ENCODE results near the gene SMS.
A peak's percentile ranks its signal among the peaks of the same experiment; 100 is the strongest.

The SMS gene

GRCh38 chrX:21998037-21998436 lies 57.5 kb downstream of the SMS start:
- peak overlapping the region; percentile 64 to 92 (median 81); a peak in 20 of 22 replicates for H3K27ac ChIP-seq
- H3K36me3 ChIP-seq = peaks cover 0 to 18% (median 7%) of the 10 kb centered on the region in 11 experiments; a peak in 12 of 22 replicates
- H4K20me1 ChIP-seq = no peaks in the 10 kb centered on the region
- peaks cover 5 to 40% (median 16%) of the 10 kb centered on the region in 11 experiments; a peak in 16 of 22 replicates for H3K9me3 ChIP-seq (replicated peaks in 1 of 11)
- 0 out of 20 replicates have a peak overlapping the region, but pooled peaks of 1 of the 10 experiments have one; percentile 43 for H3K4me3 ChIP-seq
- H3K4me2 ChIP-seq = peak overlapping the region in 7 of 11 experiments; percentile 30 to 78 (median 65); a peak in 11 of 22 replicates
- no peak for TF ChIP-seq Cebpa-rat (IDR thresholded peaks at IDR 0.05)
- no peaks in the 10 kb centered on the region for H3K27me3 ChIP-seq
- peak overlapping the region in 3 of 11 experiments; percentile 62 to 70 (median 69); a peak in 5 of 22 replicates for H3K9ac ChIP-seq
- H3K4me1 ChIP-seq = peaks cover 0 to 58% (median 36%) of the 10 kb centered on the region in 10 experiments; a peak in 15 of 20 replicates

DNA sequence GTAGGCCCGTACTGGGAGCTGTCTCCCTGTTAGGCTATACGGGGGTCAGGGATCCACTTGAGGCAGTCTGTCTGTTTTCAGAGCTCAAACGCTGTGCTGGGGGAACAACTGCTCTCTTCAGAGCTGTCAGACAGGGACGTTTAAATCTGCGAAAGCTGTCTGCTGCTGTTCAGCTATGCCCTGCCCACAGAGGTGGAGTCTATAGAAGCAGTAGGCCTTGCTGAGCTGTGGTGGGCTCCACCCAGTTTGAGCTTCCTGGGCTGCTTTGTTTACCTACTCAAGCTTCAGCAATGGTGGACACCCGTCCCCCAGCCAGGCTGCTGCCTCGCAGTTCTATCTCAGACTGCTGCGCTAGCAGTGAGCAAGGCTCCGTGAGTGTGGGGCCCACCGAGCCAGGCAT lies 64.4 kb downstream of the SMS start:
- Histone ChIP-seq H4K20me1 (no peaks in the 10 kb centered on the region), H3K4me3 (no peak overlapping the region), H3K9ac (no peak overlapping the region), H3K4me1 (no peaks in the 10 kb centered on the region), H3K36me3 (peaks cover 0 to 25% (median 11%) of the 10 kb centered on the region in 11 experiments; a peak in 11 of 22 replicates), H3K4me2 (no peak overlapping the region), H3K9me3 (replicated peaks in 1 of 11) (peaks cover 12 to 46% (median 22%) of the 10 kb centered on the region in 11 experiments; a peak in 20 of 22 replicates), H3K27ac (no peak overlapping the region), H3K27me3 (no peaks in the 10 kb centered on the region)
- no peak for TF ChIP-seq Cebpa-rat (IDR thresholded peaks at IDR 0.05)

GRCh38 chrX:22012051-22012450 lies 71.5 kb downstream of the SMS start:
- no peak overlapping the region for H3K4me2 ChIP-seq

DNA sequence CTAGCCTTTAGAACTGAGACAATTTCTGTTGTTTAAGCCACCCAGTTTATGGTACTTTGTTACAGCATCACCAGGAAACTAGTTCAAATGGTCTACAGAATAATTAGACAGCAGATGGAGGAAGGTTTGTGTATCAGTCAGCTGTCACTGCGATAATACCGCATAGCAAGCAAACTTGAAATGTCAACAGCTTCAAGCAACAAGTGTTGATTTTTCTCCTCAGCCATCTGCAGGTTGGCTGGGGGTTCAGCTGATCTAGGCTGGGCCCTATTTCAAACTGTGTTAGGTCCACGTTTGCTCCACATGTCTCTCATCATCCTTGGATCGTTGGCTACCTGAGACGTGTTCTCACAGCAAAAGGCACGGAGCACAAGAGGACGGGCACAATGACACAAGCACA lies 72.4 kb downstream of the SMS start:
- Histone ChIP-seq H3K9ac (no peak overlapping the region), H3K27ac (no peak overlapping the region), H3K4me1 (peaks cover 0 to 9% (median 4%) of the 10 kb centered on the region in 10 experiments; a peak in 10 of 20 replicates), H3K4me3 (no peak overlapping the region), H3K27me3 (no peaks in the 10 kb centered on the region), H3K4me2 (no peak overlapping the region), H3K9me3 (replicated peaks in 1 of 11) (peaks cover 8 to 23% (median 18%) of the 10 kb centered on the region in 11 experiments; a peak in 20 of 22 replicates), H3K36me3 (no peaks in the 10 kb centered on the region), H4K20me1 (no peaks in the 10 kb centered on the region)
- TF ChIP-seq Cebpa-rat (IDR thresholded peaks at IDR 0.05) = no peak

More at GRCh38 chrX:22012051-22012450, 71.5 kb downstream of the SMS start:
- Histone ChIP-seq H3K27ac (no peak overlapping the region), H3K36me3 (no peaks in the 10 kb centered on the region), H3K27me3 (no peaks in the 10 kb centered on the region), H3K9ac (no peak overlapping the region), H3K4me3 (no peak overlapping the region), H3K4me1 (peaks cover 0 to 9% (median 4%) of the 10 kb centered on the region in 10 experiments; a peak in 10 of 20 replicates), H3K9me3 (replicated peaks in 1 of 11) (peaks cover 8 to 24% (median 19%) of the 10 kb centered on the region in 11 experiments; a peak in 20 of 22 replicates), H4K20me1 (no peaks in the 10 kb centered on the region)
- no peak for TF ChIP-seq Cebpa-rat (IDR thresholded peaks at IDR 0.05)

DNA sequence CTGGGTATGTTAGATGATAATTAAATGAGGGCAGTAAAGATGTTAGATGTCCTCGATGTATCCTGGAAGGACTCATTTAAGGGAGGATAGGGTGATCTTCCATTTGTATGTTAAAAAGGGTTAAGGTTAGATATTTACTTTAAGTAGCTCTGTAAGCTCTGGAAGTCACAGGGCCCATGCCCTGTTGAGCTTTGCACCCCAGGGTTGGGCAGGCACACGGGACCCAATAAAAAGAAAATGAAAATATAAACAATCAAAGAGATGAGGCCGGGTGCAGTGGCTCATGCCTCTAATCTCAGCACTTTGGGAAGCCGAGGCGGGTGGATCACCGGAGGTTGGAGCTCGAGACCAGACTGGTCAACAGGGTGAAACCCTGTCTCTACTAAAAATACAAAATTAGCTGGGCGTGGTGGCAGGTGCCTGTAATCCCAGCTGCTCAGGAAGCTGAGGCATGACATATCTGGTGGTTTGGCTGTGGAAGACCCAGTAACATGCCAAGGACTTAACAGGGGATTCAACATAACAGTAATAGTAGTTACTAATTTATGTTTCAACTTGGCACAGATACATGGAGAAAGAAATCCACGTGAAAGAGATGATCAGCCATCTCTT lies 74.7 kb downstream of the SMS start:
- no peak overlapping the region for H3K27ac ChIP-seq
- H3K9me3 ChIP-seq (replicated peaks in 1 of 11) = no peaks in the 10 kb centered on the region
- H3K4me1 ChIP-seq = peaks cover 0 to 9% (median 4%) of the 10 kb centered on the region in 10 experiments; a peak in 10 of 20 replicates
- H3K27me3 ChIP-seq = no peaks in the 10 kb centered on the region
- no peak overlapping the region for H3K4me3 ChIP-seq
- peak overlapping the region in 9 of 11 experiments; percentile 11 to 57 (median 36); a peak in 11 of 22 replicates for H3K4me2 ChIP-seq
- no peaks in the 10 kb centered on the region for H4K20me1 ChIP-seq
- no peak for TF ChIP-seq Cebpa-rat (IDR thresholded peaks at IDR 0.05)
- no peak overlapping the region for H3K9ac ChIP-seq
- H3K36me3 ChIP-seq = no peaks in the 10 kb centered on the region

- H3K27ac ChIP-seq = no peak overlapping the region
- TF ChIP-seq Cebpa-rat (IDR thresholded peaks at IDR 0.05) = no peak
- H3K9ac ChIP-seq = no peak overlapping the region
- H3K9me3 ChIP-seq (replicated peaks in 1 of 11) = peaks cover 0 to 16% (median 0%) of the 10 kb centered on the region in 11 experiments; a peak in 5 of 22 replicates
- no peaks in the 10 kb centered on the region for H3K4me1 ChIP-seq
- H3K27me3 ChIP-seq = no peaks in the 10 kb centered on the region
- H4K20me1 ChIP-seq = no peaks in the 10 kb centered on the region
- no peak overlapping the region for H3K4me2 ChIP-seq
- no peaks in the 10 kb centered on the region for H3K36me3 ChIP-seq
- H3K4me3 ChIP-seq = no peak overlapping the region
These were observed 81.3 kb downstream of the SMS start for GRCh38 chrX:22021751-22022324.

- no peak overlapping the region for H3K4me2 ChIP-seq
- no peak overlapping the region for H3K9ac ChIP-seq
- TF ChIP-seq Cebpa-rat (IDR thresholded peaks at IDR 0.05) = no peak
- H3K36me3 ChIP-seq = no peaks in the 10 kb centered on the region
- no peak overlapping the region for H3K4me3 ChIP-seq
- no peak overlapping the region for H3K27ac ChIP-seq
- H3K27me3 ChIP-seq = no peaks in the 10 kb centered on the region
- peaks cover 4 to 9% (median 5%) of the 10 kb centered on the region in 10 experiments; a peak in 19 of 20 replicates for H3K4me1 ChIP-seq
- H4K20me1 ChIP-seq = no peaks in the 10 kb centered on the region
- H3K9me3 ChIP-seq (replicated peaks in 1 of 11) = peaks cover 0 to 16% (median 0%) of the 10 kb centered on the region in 11 experiments; a peak in 5 of 22 replicates
These were observed 84.1 kb downstream of the SMS start for GRCh38 chrX:22024577-22024976.

- no peaks in the 10 kb centered on the region for H3K27me3 ChIP-seq
- no peak for TF ChIP-seq Cebpa-rat (IDR thresholded peaks at IDR 0.05)
- no peaks in the 10 kb centered on the region for H4K20me1 ChIP-seq
- H3K36me3 ChIP-seq = no peaks in the 10 kb centered on the region
- no peak overlapping the region for H3K4me2 ChIP-seq
- H3K9me3 ChIP-seq (replicated peaks in 1 of 11) = peaks cover 0 to 16% (median 0%) of the 10 kb centered on the region in 11 experiments; a peak in 5 of 22 replicates
- no peak overlapping the region for H3K9ac ChIP-seq
- no peak overlapping the region for H3K4me3 ChIP-seq
- H3K27ac ChIP-seq = no peak overlapping the region
- peaks cover 7 to 15% (median 9%) of the 10 kb centered on the region in 10 experiments; a peak in 19 of 20 replicates for H3K4me1 ChIP-seq
These were observed 85.2 kb downstream of the SMS start for GRCh38 chrX:22025751-22026150.

DNA sequence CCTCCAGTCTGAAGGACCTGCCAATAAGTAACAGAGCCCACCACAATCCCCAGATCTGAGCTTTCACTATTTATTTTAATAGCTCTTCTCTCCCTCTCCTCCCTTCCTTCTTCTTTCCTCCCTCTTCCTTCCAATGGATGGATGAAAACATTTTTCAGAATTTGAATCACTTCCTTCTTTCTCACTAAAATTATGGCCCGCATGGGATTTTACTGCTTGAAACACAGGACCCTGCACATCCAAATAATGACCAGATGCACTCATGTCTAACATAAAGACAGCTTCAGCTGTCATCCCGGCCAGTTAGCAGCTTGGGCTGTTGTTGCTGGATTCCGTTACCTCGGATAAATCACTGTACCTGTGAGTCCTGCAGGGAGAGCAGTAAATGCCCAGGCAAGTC lies 86.2 kb downstream of the SMS start:
- Histone ChIP-seq H3K36me3 (no peaks in the 10 kb centered on the region), H3K4me1 (peaks cover 11 to 17% (median 12%) of the 10 kb centered on the region in 10 experiments), H3K9ac (no peak overlapping the region), H3K4me2 (no peak overlapping the region), H3K27me3 (no peaks in the 10 kb centered on the region), H3K9me3 (replicated peaks in 1 of 11) (peaks cover 0 to 13% (median 0%) of the 10 kb centered on the region in 11 experiments; a peak in 5 of 22 replicates), H3K4me3 (no peak overlapping the region), H4K20me1 (no peaks in the 10 kb centered on the region), H3K27ac (no peak overlapping the region)
- no peak for TF ChIP-seq Cebpa-rat (IDR thresholded peaks at IDR 0.05)
